ENCODE results near the gene LTBP2. TPM values are rescaled to one million over a fixed set of nuclear protein-coding genes. Genes with fewer than 3 reads are reported as not detected.

Gene LTBP2
- total RNA-seq, 1 donor from 2014 or later, result 26.5 TPM

- Histone ChIP-seq H3K9me3 (replicated peaks) (no peaks in the 10 kb centered on the region), H3K4me3 (peak overlapping the region; percentile 93), H3K4me1 (peaks cover 66% of the 10 kb centered on the region), H3K36me3 (no peaks in the 10 kb centered on the region), H3K27ac (replicated peaks) (peak overlapping the region; percentile 96), H3K27me3 (ENCODE audit: low read depth) (no peaks in the 10 kb centered on the region)
- TF ChIP-seq CTCF (IDR thresholded peaks at IDR 0.05; ENCODE audit: borderline replicate concordance), result peak; percentile 33
- no peak for DNase-seq
- intact Hi-C loops (cut with micrococcal nuclease), result no loop called here
Measured at GRCh38 chr14:74491956-74492775, 119.9 kb downstream of the LTBP2 start.

DNA sequence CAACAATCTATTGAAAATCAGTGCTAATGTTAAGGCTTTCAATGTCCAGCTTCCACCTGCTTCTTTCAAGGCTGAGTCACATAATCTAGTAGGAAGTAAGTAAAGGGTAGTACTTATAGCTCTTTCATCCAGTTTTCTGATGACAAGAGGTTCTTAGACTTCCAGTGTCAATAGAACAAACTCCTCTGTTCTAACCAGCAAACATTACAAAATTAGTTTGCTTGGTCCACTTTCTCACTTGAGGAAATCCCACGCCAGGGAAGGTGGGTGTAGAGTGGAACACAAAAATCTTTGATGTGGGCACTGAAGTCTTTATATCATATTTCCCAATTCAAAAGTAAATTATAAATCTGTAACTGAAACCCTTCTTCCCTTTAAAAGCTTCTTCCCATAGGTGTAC lies 121.6 kb downstream of the LTBP2 start:
- Histone ChIP-seq H3K9me3 (replicated peaks) (no peaks in the 10 kb centered on the region), H3K4me1 (peaks cover 74% of the 10 kb centered on the region), H3K27me3 (ENCODE audit: low read depth) (no peaks in the 10 kb centered on the region), H3K27ac (replicated peaks) (no peak overlapping the region), H3K4me3 (no peak overlapping the region), H3K36me3 (peaks cover 7% of the 10 kb centered on the region)
- TF ChIP-seq CTCF (IDR thresholded peaks at IDR 0.05; ENCODE audit: borderline replicate concordance), result no peak
- no peak for DNase-seq
- intact Hi-C loops (cut with micrococcal nuclease), result no loop called here

- Histone ChIP-seq H3K27me3 (ENCODE audit: low read depth) (no peaks in the 10 kb centered on the region), H3K9me3 (replicated peaks) (no peaks in the 10 kb centered on the region), H3K27ac (replicated peaks) (no peak overlapping the region), H3K36me3 (peaks cover 22% of the 10 kb centered on the region), H3K4me1 (peaks cover 68% of the 10 kb centered on the region), H3K4me3 (no peak overlapping the region)
- DNase-seq, result no peak
- no peak for TF ChIP-seq CTCF (IDR thresholded peaks at IDR 0.05; ENCODE audit: borderline replicate concordance)
- intact Hi-C loops (cut with micrococcal nuclease), result no loop called here
Measured at GRCh38 chr14:74488786-74489397, 123.1 kb downstream of the LTBP2 start.

GRCh38 chr14:74486164-74486563 lies 125.9 kb downstream of the LTBP2 start:
- Histone ChIP-seq H3K27ac (replicated peaks) (no peak overlapping the region), H3K9me3 (replicated peaks) (no peaks in the 10 kb centered on the region), H3K36me3 (peaks cover 47% of the 10 kb centered on the region), H3K4me1 (peaks cover 46% of the 10 kb centered on the region), H3K4me3 (no peak overlapping the region), H3K27me3 (ENCODE audit: low read depth) (no peaks in the 10 kb centered on the region)
- no peak for TF ChIP-seq CTCF (IDR thresholded peaks at IDR 0.05; ENCODE audit: borderline replicate concordance)
- DNase-seq, result no peak
- intact Hi-C loops (cut with micrococcal nuclease), result no loop called here

GRCh38 chr14:74483321-74483720 lies 128.7 kb downstream of the LTBP2 start:
- DNase-seq, result no peak
- intact Hi-C loops (cut with micrococcal nuclease), result no loop called here
- Histone ChIP-seq H3K4me1 (peaks cover 20% of the 10 kb centered on the region), H3K27me3 (ENCODE audit: low read depth) (no peaks in the 10 kb centered on the region), H3K27ac (replicated peaks) (no peak overlapping the region), H3K4me3 (no peak overlapping the region), H3K9me3 (replicated peaks) (no peaks in the 10 kb centered on the region), H3K36me3 (peaks cover 76% of the 10 kb centered on the region)
- no peak for TF ChIP-seq CTCF (IDR thresholded peaks at IDR 0.05; ENCODE audit: borderline replicate concordance)

Data from left ventricle myocardium inferior (tissue), 1 donor.